ENCODE data around the gene RYR3.

- TF ChIP-seq CTCF (IDR thresholded peaks at IDR 0.05; ENCODE audit: insufficient read depth, low read length, poor library complexity, severe bottlenecking) (no peak), EZH2phosphoT487 (conservative IDR thresholded peaks at IDR 0.05; ENCODE audit: low read length) (no peak)
Measured at GRCh38 chr15:33641069-33641468, 330.3 kb downstream of the RYR3 start.

All from SU-DHL-6 (cell line).